GM12865 (cell line): ENCODE results near the gene KRTAP4-3.
"Not testable (repeated sequence)": the region's sequence is repeated elsewhere in the genome, so short reads cannot be mapped to it uniquely, and the experiment has no call there.

Source experiments
- DNase-seq: peaks from one replicate; pipeline ENCODE4 v3.0.0; 2010; ENCODE audit warnings: low read depth
- H3K4me3 ChIP-seq: 2 replicates; pipeline ENCODE4 v1.5.1; 2011; ENCODE audit warnings: mild to moderate bottlenecking, low read depth, low read length, control low read depth
- CTCF ChIP-seq: IDR thresholded peaks from 2 replicates; pipeline ENCODE4 v1.5.1; 2011; ENCODE audit warnings: low read length, control low read depth, low read depth, inconsistent platforms; ENCODE audit not compliant: insufficient read depth; ENCODE audit errors: missing control alignments

Gene KRTAP4-3

GRCh38 chr17:41126412-41126811 is 41.6 kb downstream of the KRTAP4-3 start:
- H3K4me3 ChIP-seq: no peak overlapping the region
- DNase-seq: no peak
- TF ChIP-seq CTCF: no peak

GRCh38 chr17:41125064-41125463 is 43.0 kb downstream of the KRTAP4-3 start:
- no peak overlapping the region for H3K4me3 ChIP-seq
- DNase-seq: no peak
- TF ChIP-seq CTCF: no peak

- DNase-seq: not testable (repeated sequence)
Measured at GRCh38 chr17:41123991-41124371, 44.0 kb downstream of the KRTAP4-3 start, which contains the start of gene KRTAP4-12. Gene KRTAP4-12, minus strand, starts transcription at chr17:41124182. Its CDS starts 60 bp downstream, at chr17:41124122.

GRCh38 chr17:41123292-41123990 is 44.6 kb downstream of the KRTAP4-3 start:
- not testable (repeated sequence) for DNase-seq, H3K4me3 ChIP-seq

More at GRCh38 chr17:41123991-41124371, 44.0 kb downstream of the KRTAP4-3 start, which contains the start of gene KRTAP4-12:
- not testable (repeated sequence) for H3K4me3 ChIP-seq

- no peak for TF ChIP-seq CTCF
- no peak overlapping the region for H3K4me3 ChIP-seq
- DNase-seq: no peak
Measured at GRCh38 chr17:41121742-41122141, 46.3 kb downstream of the KRTAP4-3 start.

- H3K4me3 ChIP-seq: not testable (repeated sequence)
Measured at GRCh38 chr17:41119696-41120690, 48.0 kb downstream of the KRTAP4-3 start.

GRCh38 chr17:41118721-41119120 is 49.3 kb downstream of the KRTAP4-3 start:
- TF ChIP-seq CTCF: no peak
- no peak for DNase-seq
- H3K4me3 ChIP-seq: no peak overlapping the region

More at GRCh38 chr17:41119696-41120690, 48.0 kb downstream of the KRTAP4-3 start:
- not testable (repeated sequence) for DNase-seq

- not testable (repeated sequence) for DNase-seq, H3K4me3 ChIP-seq
Measured at GRCh38 chr17:41117846-41118386, 50.1 kb downstream of the KRTAP4-3 start, which contains the start of gene KRTAP4-11. Gene KRTAP4-11, minus strand, starts transcription at chr17:41118373. Its CDS starts 58 bp downstream, at chr17:41118315.
